Peyer's patch (tissue), 4 donors: Measurements from ENCODE around the gene FMO5.

Source experiments
- CTCF ChIP-seq, 6 experiments: fragments of 450-650 bp in 4 of 6; fragments of 200-600 bp in 2 of 6; sonication (generic) in 1 of 6; IDR thresholded peaks; one replicate each; pipeline ENCODE4 v1.5.1; 2017 to 2019; ENCODE audit warnings: antibody characterized with exemption in 6 of 6, mild to moderate bottlenecking in 3 of 6, moderate library complexity in 1 of 6
- POLR2A ChIP-seq, 2 donors: fragments of 450-650 bp; IDR thresholded peaks; one replicate each; pipeline ENCODE4 v1.5.1; 2017; ENCODE audit warnings: antibody characterized with exemption in 2 of 2, mild to moderate bottlenecking in 2 of 2, moderate library complexity in 2 of 2

GRCh38 chr1:147266381-147266780, 41.2 kb upstream of the FMO5 start:
- TF ChIP-seq CTCF (IDR thresholded peaks at IDR 0.05) (no peak), POLR2A (IDR thresholded peaks at IDR 0.05) (no peak)
